Fibroblast of peridontal ligament (primary cell): ENCODE measurements around the gene CLDN16.

Source experiments
- DNase-seq: peaks from one replicate; pipeline ENCODE4 v3.0.0-alpha.2; 2010; ENCODE audit errors: extremely low read depth

Gene CLDN16

GRCh38 chr3:190387578-190388213, at the start of gene CLDN16:
CLDN16 (plus strand) TSS chr3:190388163; CDS start chr3:190388330, 167 bp downstream.
- DNase-seq = no peak

- peak; percentile 12 for DNase-seq
Observed at GRCh38 chr3:190338717-190339116, 49.2 kb upstream of the CLDN16 start.

GRCh38 chr3:190339130-190339529, 48.8 kb upstream of the CLDN16 start:
- no peak for DNase-seq

GRCh38 chr3:190340071-190340470, 47.9 kb upstream of the CLDN16 start:
- DNase-seq = no peak

- peak; percentile 90 for DNase-seq
Observed at GRCh38 chr3:190345027-190345821, 42.7 kb upstream of the CLDN16 start.

GRCh38 chr3:190345878-190346277, 42.1 kb upstream of the CLDN16 start:
- no peak for DNase-seq

- no peak for DNase-seq
Observed at GRCh38 chr3:190346541-190346940, 41.4 kb upstream of the CLDN16 start.

GRCh38 chr3:190352861-190353457, 35.0 kb upstream of the CLDN16 start:
- no peak for DNase-seq

GRCh38 chr3:190356246-190356645, 31.7 kb upstream of the CLDN16 start:
- DNase-seq = no peak

- no peak for DNase-seq
Observed at GRCh38 chr3:190357468-190357867, 30.5 kb upstream of the CLDN16 start.

- DNase-seq = peak; percentile 47
Observed at GRCh38 chr3:190359813-190360212, 28.1 kb upstream of the CLDN16 start.

GRCh38 chr3:190360228-190360627, 27.7 kb upstream of the CLDN16 start:
- no peak for DNase-seq

- DNase-seq = no peak
Observed at GRCh38 chr3:190361791-190362190, 26.2 kb upstream of the CLDN16 start.

- no peak for DNase-seq
Observed at GRCh38 chr3:190362258-190362657, 25.7 kb upstream of the CLDN16 start.

GRCh38 chr3:190366133-190366532, 21.8 kb upstream of the CLDN16 start:
- DNase-seq = peak; percentile 41

- DNase-seq = no peak
Observed at GRCh38 chr3:190368881-190369280, 19.1 kb upstream of the CLDN16 start.

- DNase-seq = no peak
Observed at GRCh38 chr3:190369668-190370295, 18.2 kb upstream of the CLDN16 start.

GRCh38 chr3:190370369-190370768, 17.6 kb upstream of the CLDN16 start:
- DNase-seq = no peak

- DNase-seq = no peak
Observed at GRCh38 chr3:190371152-190371551, 16.8 kb upstream of the CLDN16 start.

GRCh38 chr3:190375246-190375645, 12.7 kb upstream of the CLDN16 start:
- DNase-seq = no peak

- no peak for DNase-seq
Observed at GRCh38 chr3:190375671-190376070, 12.3 kb upstream of the CLDN16 start.

- peak; percentile 93 for DNase-seq
Observed at GRCh38 chr3:190378240-190378891, 9.6 kb upstream of the CLDN16 start.
